ENCODE measurements around the gene ENTPD8. TPM values are rescaled to one million over a fixed set of nuclear protein-coding genes. Genes with fewer than 3 reads are reported as not detected.

ENTPD8 gene
- total RNA-seq, 1 donor from 2014 or later = 0.18 TPM

DNA sequence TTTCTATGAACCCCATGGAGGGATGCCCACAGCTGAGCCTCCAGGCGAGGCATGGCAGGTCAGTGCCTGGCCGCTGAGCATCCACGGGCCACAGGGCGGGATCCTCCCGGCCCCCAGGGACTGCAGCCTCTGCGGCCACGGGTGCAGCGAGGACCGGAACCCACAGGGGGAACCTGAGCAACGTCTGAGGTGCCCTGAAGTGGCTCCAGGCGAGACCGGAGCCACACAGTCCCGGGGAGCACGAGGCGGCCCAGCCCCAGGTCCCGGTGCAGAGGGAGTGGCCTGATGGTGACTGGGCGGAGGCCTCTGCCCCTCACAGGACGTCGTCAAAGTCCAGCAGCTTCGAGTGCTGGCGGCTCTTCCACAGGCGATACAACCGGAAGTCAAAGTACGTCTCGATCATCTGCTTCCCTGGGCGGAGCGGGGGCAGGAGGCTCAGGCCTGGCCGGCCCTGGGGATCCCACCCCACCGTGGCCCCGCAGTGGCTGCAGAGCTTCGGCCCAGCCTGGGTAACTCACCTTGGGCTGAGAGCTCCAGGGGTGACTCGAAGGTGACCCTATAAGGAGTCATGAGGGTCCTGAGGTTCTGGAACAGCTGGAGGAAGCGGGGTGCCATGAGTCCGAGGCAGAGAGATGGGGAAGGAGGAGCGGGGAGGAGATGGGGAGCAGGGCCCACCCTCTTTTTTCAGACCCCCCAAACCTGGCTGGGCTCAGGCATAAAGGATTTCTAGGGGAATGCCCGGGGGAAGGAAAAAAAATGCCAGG lies 8.1 kb upstream of the ENTPD8 start:
- DNase-seq (ENCODE audit: extremely low read depth, low read depth, low spot score) = no peak

DNA sequence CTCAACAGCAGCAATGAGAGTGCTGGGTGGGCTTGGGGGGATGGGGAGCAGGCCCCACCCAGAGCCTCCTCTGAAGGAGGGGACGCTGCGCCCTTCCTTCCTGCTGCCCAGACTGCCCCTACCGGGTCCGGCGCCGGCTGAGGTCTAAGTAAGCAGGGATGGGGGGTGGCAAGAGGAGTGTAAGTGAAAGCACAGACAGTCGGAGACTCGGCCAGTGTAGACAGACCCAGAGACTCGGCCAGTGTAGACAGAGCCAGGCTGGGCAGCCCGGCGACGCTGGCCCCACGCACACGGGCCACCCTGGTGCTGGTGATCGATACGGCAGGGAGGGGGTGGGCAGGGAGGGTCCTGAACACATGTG lies 7.4 kb upstream of the ENTPD8 start:
- DNase-seq (ENCODE audit: extremely low read depth, low read depth, low spot score) = no peak

DNA sequence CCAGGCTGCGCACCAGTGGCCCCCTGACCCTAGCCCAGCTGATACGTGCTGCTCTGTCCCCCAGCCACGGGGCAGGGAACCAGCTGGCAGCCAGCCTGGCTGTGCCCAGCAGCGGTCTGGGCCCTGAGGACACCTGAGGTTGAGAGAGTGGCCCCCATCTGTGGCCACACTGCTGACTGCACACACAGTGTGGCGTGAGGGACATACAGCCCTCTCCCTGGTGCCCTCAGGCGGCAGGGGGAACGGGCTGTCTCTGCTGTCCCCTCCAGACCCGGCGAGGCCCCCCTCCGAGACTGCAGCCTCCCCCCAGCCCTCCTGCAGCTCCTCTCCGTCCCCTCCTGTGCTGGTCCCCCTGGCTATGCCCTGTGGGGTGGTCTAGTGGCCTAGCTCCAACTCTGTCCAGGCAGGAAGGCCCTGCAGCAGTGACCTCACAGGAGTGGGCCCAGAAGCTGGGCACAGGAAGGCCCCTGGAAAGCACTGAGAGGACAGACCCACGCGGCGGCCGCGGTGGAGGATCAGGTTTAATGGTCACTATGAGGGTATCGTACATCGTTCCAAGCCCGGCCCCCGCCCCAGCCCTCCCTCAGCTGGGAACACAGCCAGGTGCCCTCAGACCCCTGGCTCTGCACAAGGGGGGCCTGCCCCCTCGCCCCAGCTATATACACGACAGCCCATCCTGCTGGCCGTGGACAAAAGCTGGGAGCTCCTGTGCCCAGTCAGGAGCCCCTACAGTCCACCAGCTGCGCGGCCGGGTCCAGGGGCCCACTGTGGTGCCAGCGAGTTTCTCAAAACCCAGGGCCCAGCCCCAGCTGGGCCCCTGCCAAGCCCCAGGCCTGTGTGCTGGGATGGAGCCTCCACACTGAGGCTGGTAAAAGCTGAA lies 6.8 kb upstream of the ENTPD8 start:
- DNase-seq (ENCODE audit: extremely low read depth, low read depth, low spot score) = no peak

DNA sequence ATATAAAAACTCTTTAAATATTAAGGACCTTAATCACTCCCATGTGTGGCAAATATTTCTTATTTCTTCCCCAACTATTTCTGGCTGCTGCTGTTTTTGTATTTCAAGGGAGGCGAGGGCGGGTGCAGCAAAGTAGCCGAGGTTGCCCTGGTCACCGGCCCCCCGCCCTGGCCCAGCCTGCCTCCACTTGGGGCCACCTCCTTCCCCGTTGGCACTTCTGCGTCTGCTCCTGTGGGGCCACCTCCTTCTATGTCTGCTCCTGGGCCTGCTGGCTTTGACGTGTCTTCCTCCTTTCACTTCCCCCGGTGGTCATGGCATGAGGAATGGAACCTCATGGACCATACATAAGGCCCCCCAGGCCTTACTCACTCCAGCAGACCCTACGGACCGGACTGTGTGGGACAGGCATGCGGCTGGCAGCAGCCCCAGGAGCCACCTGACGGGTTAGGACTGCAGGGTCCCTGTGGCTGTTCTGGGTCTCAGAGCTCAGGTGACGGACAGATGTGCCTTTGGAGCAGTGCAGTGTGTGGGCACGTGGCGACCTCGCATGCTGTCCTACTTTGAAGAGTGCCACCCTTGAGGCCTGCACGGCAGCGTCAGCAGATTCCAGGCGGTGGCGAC lies 5.8 kb upstream of the ENTPD8 start:
- no peak for DNase-seq (ENCODE audit: extremely low read depth, low read depth, low spot score)

DNA sequence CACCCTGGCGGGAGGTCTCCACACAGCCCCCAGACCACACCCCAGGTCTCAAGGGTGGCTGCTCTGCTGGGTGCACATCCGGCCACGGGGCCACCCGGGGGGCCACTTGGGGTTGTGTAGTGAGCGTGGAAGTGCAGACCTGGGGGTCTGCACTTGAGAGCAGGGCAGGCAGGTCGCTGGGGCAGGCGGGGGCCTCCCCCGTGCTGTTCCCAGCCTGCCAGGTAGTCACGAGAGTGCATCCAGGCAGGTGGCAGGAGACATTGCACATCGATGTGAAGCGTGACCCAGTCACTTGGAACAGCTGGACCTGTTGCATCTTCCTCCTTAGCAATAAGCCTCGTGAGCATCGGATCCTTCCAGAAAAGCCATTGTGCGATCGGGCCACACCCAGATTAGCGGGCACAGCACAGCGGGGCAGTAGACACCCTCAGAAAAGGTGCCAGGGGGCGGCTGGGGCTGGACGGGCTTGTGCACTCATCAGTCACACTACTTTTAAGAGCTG lies 4.8 kb upstream of the ENTPD8 start:
- DNase-seq (ENCODE audit: extremely low read depth, low read depth, low spot score) = no peak

DNA sequence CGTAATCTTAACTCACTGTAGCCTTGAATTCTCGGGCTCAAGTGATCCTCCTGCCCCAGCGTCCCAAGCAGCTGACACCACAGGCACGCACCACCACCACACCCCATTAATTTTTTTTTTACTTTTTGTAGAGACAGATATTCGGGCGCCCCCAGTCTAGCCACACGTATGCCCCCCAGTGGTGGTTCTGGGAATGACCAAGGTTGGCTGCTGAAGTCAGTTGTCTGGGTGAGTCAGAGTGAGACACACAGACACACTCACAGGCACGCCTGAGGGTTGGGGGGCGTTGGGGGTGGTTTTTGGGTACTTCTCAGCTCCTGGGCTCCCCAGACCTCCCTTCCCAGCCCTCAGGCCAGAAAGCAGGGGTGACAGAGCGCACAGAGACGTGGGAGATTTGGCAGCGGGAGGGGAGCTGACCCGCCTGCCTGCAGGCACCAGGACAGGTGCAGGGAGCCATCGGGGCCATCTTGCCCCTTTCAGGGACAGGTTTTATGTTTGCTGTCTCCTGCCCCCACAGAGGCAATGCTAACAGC lies 4.2 kb upstream of the ENTPD8 start:
- no peak for DNase-seq (ENCODE audit: extremely low read depth, low read depth, low spot score)

DNA sequence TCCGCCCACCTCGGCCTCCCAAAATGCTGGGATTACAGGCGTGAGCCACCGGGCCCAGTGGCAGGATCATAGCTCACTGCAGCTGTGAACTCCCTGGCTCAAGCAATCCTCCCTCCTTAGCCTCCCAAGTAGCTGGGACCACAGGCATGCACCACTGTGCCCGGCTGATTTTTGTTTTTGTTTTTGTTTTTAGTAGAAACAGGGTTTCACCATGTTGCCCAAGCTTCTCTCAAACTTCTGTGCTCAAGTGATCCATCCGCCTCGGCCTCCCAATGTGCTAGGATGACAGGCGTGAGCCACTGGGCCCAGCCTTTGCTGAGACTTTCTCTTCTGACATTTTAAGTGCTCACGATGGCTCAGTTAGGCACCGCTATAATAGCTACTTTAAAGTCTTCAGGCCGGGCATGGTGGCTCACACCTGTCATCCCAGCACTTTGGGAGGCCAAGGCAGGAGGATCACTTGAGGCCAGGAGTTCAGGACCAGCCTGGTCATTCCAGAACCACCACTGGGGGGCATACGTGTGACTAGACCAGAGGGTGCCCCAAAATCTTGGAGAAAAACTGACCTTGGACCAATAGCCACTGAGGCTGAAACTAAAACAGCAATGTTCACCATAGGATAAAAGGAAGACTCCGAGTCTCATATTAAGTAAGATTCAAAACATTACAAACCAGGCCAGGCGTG lies 3.1 kb upstream of the ENTPD8 start:
- DNase-seq (ENCODE audit: extremely low read depth, low read depth, low spot score) = no peak

DNA sequence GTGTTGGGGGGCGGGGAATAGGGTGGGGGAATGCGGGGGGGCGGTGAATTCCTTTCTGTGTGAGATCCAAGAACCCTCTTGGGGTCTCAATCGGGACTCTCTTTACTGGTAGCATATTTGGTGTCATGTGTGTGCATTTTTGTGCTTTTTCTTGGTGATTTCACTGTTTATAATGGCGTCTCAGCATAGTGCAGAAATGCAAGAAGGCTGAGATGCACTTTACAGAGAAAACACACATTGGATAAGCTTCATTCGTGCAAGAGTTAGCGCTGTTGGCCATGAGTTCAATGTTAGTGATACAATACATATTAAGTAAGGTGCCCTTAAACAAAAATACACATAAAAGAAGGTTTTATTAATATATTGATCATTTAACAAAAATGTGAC lies 771 bp upstream of the ENTPD8 start:
- no peak for DNase-seq (ENCODE audit: extremely low read depth, low read depth, low spot score)

DNA sequence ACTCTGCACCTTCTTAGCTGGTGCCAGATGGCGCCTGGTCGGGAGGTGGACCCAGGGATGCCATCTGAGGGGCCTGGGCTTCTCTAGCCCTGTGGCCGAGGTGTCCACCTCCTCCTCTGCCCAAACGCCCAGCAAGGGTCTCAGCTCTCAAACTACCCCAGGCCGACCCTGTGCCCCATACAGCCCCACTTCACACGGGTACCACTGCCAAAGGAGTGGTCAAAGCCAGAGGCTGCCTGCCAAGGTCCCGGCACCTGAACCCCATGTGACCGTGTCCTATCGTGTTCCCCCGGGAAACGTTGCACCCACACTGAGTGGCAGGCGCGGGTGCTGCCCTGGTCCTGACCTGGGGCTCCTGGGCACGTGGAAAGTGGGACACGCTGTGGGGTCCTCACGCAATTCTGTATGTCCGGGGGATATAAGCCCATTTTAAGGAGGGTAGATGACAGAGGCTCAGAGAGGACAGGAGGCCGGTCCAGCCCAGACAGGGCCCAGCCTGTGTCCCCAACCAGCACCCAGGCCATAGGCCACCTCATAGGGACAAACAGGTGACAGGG lies 1.9 kb downstream of the ENTPD8 start:
- DNase-seq (ENCODE audit: extremely low read depth, low read depth, low spot score) = no peak

DNA sequence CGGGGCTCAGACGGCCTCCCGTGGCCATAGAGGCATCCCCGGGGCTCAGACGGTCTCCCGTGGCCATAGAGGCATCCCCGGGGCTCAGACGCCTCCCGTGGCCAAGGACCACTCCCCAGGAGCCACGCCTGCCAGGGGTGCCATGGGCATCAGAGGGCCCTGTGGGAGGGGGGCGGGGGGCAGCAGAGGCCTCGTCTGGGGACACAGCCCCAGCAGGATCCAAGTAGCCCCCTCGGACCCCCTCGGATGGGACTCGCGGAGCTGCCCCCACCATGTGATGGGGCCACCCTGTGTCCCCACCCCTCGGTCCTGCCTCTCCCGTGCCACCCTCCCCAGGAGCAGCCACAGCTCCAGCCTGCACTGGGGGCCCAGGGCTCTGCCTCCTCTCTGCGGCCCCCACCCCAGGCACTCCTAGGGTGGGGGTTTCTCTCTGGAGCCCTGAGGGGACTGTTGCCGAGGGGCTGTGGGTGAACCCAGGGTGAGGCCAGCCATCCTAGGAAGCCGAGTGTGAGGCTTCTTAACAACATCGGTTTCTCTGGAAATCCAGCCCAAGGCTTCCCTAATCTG lies 2.5 kb downstream of the ENTPD8 start:
- no peak for DNase-seq (ENCODE audit: extremely low read depth, low read depth, low spot score)

DNA sequence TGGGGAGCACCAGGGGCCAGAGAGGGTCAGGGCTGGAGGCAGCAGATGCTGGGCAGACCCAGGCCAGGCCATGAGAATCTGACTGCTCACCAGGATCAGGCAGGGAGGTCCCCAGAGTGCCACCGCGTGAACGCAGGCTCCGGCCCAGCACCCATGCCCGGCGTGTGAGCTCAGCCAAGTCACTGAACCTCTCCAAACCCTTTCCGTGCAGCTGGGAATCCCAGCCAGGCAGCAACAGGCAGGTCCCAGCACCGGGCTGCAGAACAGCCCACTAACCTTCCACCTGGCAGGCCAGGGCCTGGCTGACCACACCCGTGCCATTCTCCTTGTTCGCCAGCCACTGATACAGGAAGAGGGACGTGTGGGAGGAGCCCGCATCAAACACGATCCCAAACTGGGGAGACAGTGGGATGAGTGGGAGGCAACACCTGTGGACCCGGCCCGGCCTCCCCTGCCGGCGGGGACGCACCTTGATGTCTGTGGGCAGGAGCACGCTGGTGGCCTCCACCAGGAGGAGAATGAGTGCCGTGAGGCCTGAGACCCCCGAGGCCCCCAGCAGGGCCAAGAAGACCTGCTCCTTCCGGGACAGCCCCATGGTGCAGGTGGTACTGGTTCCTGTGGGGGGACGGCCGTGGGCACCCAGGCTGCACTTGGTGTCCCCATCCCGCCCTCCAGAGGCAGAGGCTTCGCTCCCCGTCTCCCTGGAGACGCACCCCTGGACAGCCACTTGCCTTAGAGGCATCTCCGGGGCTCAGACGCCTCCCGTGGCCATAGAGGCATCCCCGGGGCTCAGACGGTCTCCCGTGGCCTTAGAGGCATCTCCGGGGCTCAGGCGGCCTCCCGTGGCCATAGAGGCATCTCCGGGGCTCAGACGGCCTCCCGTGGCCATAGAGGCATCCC lies 3.2 kb downstream of the ENTPD8 start:
- no peak for DNase-seq (ENCODE audit: extremely low read depth, low read depth, low spot score)

DNA sequence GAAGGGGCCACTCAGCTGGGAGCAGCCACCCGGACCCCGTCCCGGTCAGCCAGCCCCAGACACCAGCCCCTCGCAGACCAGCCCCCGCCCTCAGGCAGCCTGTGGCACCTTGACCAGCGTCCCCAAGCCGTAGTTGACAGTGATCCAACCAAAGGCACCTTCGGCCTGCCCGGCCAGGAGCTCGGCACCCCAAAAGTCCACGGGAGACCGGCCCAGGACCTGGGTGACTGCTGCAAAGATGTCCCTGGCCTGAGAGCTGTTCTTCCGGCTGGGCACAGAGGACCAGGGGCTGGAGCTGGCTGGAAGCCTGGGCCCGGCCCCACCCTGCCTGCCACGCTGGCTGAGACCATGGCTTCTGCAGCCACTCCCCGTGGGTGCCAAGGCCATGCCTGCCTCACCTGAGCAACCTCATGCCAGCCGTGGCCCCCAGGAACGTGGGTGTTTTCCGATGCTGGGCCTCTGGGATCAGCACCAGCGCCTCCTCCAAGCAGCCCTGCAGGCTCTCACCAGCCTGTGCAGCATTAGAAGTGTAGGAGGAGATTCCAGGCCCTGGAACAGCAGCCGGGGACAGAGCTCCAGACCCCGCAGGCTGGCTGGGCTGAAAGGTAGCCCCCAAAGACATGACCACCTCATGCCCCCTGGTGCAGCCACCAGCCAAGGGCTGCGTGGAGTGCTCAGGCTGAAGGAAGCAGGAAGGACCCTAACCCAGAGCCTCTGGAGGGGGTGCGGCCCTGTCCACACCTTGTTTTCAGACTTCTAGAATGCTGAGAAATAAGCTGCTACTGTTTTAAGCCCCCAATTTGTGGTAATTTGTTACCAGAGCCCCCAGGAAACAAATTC lies 4.2 kb downstream of the ENTPD8 start:
- DNase-seq (ENCODE audit: extremely low read depth, low read depth, low spot score) = no peak

DNA sequence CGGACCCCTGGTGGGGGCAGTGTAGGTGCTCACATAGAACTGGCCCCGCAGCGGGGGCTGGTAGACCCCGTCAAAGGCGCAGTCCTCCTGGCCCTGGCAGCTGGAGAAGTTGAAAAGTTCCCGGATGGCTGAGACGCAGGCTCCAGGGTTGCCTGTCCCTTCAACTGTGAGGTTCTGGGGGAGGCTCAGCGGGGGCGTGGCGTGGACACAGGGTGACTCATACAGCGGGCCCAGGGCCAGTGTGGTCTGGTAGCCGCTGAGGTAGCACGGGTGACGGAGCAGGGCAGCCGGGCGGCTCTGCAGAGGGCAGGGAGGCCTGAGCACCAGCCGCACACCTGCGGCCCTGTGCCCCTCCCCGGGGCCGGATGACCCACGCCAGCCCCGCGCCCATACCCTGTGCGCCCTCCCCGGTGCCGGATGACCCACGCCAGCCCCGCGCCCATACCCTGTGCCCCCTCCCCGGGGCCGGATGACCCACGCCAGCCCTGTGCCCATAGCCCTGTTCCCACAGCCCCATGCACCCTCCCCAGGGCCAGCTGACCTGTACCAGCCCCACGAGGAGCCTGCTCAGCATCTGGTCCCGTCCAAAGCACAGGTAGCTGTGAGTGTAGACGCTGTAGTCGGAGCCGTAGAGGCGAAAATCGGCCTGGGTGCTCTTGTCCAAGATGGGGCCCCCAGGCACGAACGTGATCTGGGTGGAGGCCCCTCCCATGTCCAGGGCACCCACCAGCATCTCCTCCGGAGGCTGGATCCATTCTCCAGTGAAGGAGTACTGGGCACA lies 5.0 kb downstream of the ENTPD8 start:
- no peak for DNase-seq (ENCODE audit: extremely low read depth, low read depth, low spot score)

DNA sequence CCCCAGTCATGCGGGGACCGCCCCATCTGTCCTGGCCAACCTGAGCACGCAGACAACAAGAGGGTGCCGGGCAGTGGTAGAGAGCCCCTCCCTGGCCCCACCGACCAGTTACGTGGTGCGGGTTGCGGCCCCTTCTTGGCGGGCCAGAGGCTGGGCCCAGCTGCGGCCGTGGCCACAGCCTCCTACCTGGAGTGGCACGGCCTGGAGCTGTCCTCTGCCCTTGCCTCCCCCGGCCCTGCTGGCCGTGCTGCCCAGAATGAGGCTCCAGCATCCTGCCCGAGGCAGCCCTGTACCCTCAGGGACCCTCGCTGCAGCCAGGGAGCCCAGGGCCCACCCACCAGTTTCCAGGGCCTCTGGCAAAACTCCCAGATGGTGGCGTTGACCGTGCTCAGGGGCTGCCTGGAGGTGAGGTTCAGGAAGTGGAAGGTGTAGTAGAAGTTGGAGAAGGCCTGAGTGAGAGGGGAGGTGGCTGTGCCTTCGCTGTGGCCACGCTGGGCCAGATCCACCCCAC lies 5.7 kb downstream of the ENTPD8 start:
- no peak for DNase-seq (ENCODE audit: extremely low read depth, low read depth, low spot score)

DNA sequence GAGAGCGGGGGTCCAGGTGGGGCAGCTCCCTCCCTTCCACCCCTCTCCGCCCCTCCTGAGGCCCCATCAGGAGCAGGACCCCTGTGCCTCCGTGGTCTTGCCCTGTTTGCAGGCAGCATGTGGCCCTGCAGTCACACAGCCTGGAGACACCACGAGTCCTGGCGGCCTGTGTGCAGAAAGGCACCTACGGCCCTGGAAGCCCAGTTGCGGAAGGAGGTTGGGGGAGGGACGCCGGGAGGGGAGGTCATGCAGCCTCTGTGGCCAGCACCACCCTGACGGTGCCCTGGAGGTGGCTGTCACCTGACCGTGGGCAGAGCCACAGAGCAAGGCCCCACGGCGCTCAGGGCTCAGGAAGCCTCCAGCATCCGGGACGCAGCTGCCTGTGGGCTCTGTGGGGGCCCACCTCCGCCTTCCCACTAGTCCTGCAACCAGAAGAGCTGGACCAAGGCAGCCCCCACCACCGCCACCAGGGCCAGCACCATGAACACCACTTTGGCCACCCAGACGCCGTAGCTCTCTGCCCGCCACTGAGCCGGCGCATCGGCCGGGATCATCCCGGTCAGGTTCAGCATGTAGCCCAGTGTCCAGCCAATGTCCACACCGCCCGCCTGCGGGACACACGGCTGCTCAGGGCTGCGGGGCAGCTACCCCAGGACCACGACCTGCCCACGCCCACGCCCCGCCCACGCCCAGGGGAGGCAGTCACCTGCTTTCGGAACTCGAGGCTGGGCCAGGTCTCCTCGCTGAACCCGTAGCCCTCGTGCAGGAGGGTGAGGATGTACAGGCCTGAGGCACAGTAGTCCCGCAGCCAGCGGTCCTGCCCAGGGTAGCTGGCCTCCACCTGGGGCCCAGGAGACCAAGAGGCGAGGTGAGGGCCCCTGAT lies 6.4 kb downstream of the ENTPD8 start:
- DNase-seq (ENCODE audit: extremely low read depth, low read depth, low spot score) = no peak

DNA sequence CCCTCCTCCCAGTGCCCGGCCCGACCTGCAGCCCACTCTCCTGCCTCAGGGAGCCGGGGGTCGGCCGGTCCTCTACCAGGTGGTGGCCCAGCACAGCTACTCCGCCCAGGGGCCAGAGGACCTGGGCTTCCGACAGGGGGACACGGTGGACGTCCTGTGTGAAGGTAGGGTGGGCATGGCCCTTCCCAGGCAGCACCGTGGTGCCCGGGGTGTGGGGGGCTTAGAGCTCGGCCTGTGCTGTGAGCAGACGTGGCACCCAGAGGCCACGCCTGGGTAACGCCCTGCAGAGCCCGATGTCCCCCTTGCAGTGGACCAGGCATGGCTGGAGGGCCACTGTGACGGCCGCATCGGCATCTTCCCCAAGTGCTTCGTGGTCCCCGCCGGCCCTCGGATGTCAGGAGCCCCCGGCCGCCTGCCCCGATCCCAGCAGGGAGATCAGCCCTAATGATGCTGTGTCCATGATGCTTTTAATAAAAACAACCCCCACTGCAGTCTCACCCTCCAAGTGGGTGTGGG lies 7.2 kb downstream of the ENTPD8 start:
- DNase-seq (ENCODE audit: extremely low read depth, low read depth, low spot score) = no peak

Measured in glomerular endothelial cell (primary cell).